ENCODE data around the gene TMBIM4.

- no peak for TF ChIP-seq CTCF (IDR thresholded peaks at IDR 0.05; ENCODE audit: low read depth, low read length)
- no peak for TF ChIP-seq EZH2phosphoT487 (IDR thresholded peaks at IDR 0.05; ENCODE audit: low read depth)
These were observed 30.5 kb downstream of the TMBIM4 start for GRCh38 chr12:66139328-66139727.
